GM19043 (cell line): ENCODE data around the gene DNPH1.

Source experiments
- ATAC-seq: cut with Tn5 transposase; IDR thresholded peaks from one replicate; pipeline ENCODE4 v1.9.1; 2021; ENCODE audit warnings: low read depth; ENCODE audit not compliant: unreplicated experiment

The DNPH1 gene

GRCh38 chr6:43264599-43265145, 35.4 kb upstream of the DNPH1 start:
- ATAC-seq = no peak

- ATAC-seq = peak; percentile 78
Observed at GRCh38 chr6:43263314-43264178, 34.3 kb upstream of the DNPH1 start.

GRCh38 chr6:43262780-43263313, 33.6 kb upstream of the DNPH1 start:
- ATAC-seq = no peak

GRCh38 chr6:43262000-43262779, 32.9 kb upstream of the DNPH1 start:
- no peak for ATAC-seq

GRCh38 chr6:43261198-43261597, 31.9 kb upstream of the DNPH1 start:
- ATAC-seq = no peak

- no peak for ATAC-seq
Observed at GRCh38 chr6:43260791-43261190, 31.5 kb upstream of the DNPH1 start.

GRCh38 chr6:43258807-43259686, 29.8 kb upstream of the DNPH1 start:
- no peak for ATAC-seq

- ATAC-seq = no peak
Observed at GRCh38 chr6:43258180-43258579, 28.9 kb upstream of the DNPH1 start.

- no peak for ATAC-seq
Observed at GRCh38 chr6:43257367-43258145, 28.3 kb upstream of the DNPH1 start.

GRCh38 chr6:43256670-43257366, 27.5 kb upstream of the DNPH1 start:
- no peak for ATAC-seq

GRCh38 chr6:43255408-43256054, 26.2 kb upstream of the DNPH1 start:
- ATAC-seq = no peak

- ATAC-seq = no peak
Observed at GRCh38 chr6:43254846-43255245, 25.6 kb upstream of the DNPH1 start.

- no peak for ATAC-seq
Observed at GRCh38 chr6:43254138-43254817, 25.0 kb upstream of the DNPH1 start.

- ATAC-seq = no peak
Observed at GRCh38 chr6:43253401-43253800, 24.1 kb upstream of the DNPH1 start.

GRCh38 chr6:43250992-43251373, 21.7 kb upstream of the DNPH1 start:
- ATAC-seq = no peak

- no peak for ATAC-seq
Observed at GRCh38 chr6:43248791-43249190, 19.5 kb upstream of the DNPH1 start.

- no peak for ATAC-seq
Observed at GRCh38 chr6:43248101-43248500, 18.8 kb upstream of the DNPH1 start.
